ENCODE measurements around the gene AP1G1.
A peak's percentile ranks its signal among the peaks of the same experiment; 100 is the strongest.

The AP1G1 gene

GRCh38 chr16:71754108-71754507 is 54.5 kb downstream of the AP1G1 start:
- DNase-seq (ENCODE audit: low spot score), result no peak

GRCh38 chr16:71748226-71748625 is 60.4 kb downstream of the AP1G1 start:
- no peak for DNase-seq (ENCODE audit: low spot score)

- peak; percentile 41 for DNase-seq (ENCODE audit: low spot score)
Measured at GRCh38 chr16:71746442-71747046, 62.1 kb downstream of the AP1G1 start.

GRCh38 chr16:71738855-71739254 is 69.8 kb downstream of the AP1G1 start:
- no peak for DNase-seq (ENCODE audit: low spot score)

- DNase-seq (ENCODE audit: low spot score), result no peak
Measured at GRCh38 chr16:71737501-71737900, 71.1 kb downstream of the AP1G1 start.

GRCh38 chr16:71734511-71734910 is 74.1 kb downstream of the AP1G1 start:
- DNase-seq (ENCODE audit: low spot score), result no peak

GRCh38 chr16:71732587-71732986 is 76.0 kb downstream of the AP1G1 start:
- no peak for DNase-seq (ENCODE audit: low spot score)

- no peak for DNase-seq (ENCODE audit: low spot score)
Measured at GRCh38 chr16:71727551-71728324, 80.9 kb downstream of the AP1G1 start.

- no peak for DNase-seq (ENCODE audit: low spot score)
Measured at GRCh38 chr16:71726476-71727315, 81.9 kb downstream of the AP1G1 start.

GRCh38 chr16:71724320-71724751 is 84.3 kb downstream of the AP1G1 start, which contains the start of gene PHLPP2:
Gene PHLPP2 (minus strand): TSS chr16:71724701. CDS start chr16:71714795, 9,906 bp downstream.
- DNase-seq (ENCODE audit: low spot score), result no peak

- peak; percentile 96 for DNase-seq (ENCODE audit: low spot score)
Measured at GRCh38 chr16:71723537-71724319, 84.9 kb downstream of the AP1G1 start.

GRCh38 chr16:71722801-71723536 is 85.7 kb downstream of the AP1G1 start:
- peak; percentile 86 for DNase-seq (ENCODE audit: low spot score)

- DNase-seq (ENCODE audit: low spot score), result no peak
Measured at GRCh38 chr16:71721066-71721740, 87.4 kb downstream of the AP1G1 start.

- DNase-seq (ENCODE audit: low spot score), result no peak
Measured at GRCh38 chr16:71712501-71712900, 96.1 kb downstream of the AP1G1 start.

- DNase-seq (ENCODE audit: low spot score), result no peak
Measured at GRCh38 chr16:71711789-71712188, 96.8 kb downstream of the AP1G1 start.

- DNase-seq (ENCODE audit: low spot score), result peak; percentile 18
Measured at GRCh38 chr16:71709229-71709781, 99.3 kb downstream of the AP1G1 start.

GRCh38 chr16:71708696-71709095 is 99.9 kb downstream of the AP1G1 start:
- DNase-seq (ENCODE audit: low spot score), result no peak

- no peak for DNase-seq (ENCODE audit: low spot score)
Measured at GRCh38 chr16:71707199-71707598, 101.4 kb downstream of the AP1G1 start.

- no peak for DNase-seq (ENCODE audit: low spot score)
Measured at GRCh38 chr16:71706046-71706445, 102.6 kb downstream of the AP1G1 start.

GRCh38 chr16:71703333-71703732 is 105.3 kb downstream of the AP1G1 start:
- DNase-seq (ENCODE audit: low spot score), result no peak
